ENCODE data around the gene SUFU.

DNA sequence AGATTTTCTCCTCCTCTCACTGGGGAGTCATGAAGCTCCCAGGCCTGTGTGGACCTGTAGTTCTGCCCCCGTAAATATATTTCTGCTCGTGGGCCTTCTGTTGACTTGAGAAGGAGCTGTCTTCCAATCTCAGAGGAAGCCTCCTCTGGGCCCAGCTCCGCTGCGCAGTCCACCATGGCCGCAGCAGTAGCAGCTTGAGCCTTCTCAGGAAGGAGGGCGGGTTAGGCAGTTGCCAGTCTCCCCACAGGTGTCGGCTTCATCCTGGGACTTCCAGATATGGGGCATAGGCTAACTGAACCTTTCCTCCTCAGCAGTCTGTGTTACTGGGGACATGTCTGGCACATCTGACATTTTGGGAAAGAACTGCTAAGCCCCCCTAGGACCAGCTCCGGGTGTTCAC, 77.6 kb downstream of the SUFU start:
- TF ChIP-seq POLR2A (IDR thresholded peaks at IDR 0.05; ENCODE audit: low read length) (no peak), GATA1 (IDR thresholded peaks at IDR 0.05; ENCODE audit: low read depth, low read length) (no peak)

Measured in erythroblast (primary cell).